GM18909 (cell line): ENCODE results near the gene TNNT2.
A peak's percentile ranks its signal among the peaks of the same experiment; 100 is the strongest.

Experiments used
- ATAC-seq: cut with Tn5 transposase; IDR thresholded peaks from one replicate; pipeline ENCODE4 v1.9.1; 2021; ENCODE audit warnings: mild to moderate bottlenecking; ENCODE audit not compliant: unreplicated experiment, poor library complexity

TNNT2 gene

DNA sequence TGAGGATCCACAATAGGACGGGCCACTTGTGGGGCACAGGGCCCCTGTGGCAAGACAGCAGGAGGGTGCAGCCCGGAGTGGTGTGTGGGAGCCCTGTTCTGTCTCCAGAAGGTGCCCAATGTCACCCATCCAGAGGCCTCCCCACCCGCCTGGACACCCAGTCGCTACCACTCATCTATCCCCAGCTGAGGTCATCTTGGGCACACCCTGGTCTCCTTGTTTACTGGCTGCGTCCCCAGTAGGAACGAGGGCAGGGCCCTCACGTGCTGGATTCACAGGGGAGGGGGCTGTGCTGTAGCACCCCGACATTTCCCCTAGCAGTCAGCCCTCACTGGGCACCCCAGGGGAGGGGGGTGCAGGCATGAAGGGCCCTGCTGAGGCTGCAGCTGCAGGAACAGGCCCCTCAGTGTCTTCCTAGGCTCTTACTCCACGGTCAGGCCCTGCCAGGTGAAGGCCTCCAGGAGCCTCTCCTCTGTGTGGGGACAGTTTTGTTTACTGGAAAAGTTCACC is 2.3 kb upstream of the TNNT2 start:
- no peak for ATAC-seq

DNA sequence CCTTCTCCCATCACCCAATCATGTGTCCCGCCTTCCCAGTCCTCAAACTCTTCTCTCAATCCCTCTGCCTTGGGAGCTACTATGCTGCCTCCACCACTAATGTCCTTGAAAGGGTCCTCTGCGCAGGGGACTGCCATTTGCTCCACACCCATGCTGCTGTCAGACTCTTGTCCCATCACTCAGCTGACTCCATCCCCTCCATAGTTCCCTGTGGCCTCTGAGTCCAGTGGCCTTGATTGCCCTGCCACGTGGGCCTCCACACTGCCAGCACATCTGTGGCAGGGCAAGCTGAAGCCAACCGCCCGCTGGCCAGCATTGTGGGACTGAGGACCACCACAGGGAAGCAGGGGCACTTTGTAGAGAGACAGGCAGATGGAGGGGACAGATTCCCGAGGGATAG is 1.3 kb upstream of the TNNT2 start:
- no peak for ATAC-seq

DNA sequence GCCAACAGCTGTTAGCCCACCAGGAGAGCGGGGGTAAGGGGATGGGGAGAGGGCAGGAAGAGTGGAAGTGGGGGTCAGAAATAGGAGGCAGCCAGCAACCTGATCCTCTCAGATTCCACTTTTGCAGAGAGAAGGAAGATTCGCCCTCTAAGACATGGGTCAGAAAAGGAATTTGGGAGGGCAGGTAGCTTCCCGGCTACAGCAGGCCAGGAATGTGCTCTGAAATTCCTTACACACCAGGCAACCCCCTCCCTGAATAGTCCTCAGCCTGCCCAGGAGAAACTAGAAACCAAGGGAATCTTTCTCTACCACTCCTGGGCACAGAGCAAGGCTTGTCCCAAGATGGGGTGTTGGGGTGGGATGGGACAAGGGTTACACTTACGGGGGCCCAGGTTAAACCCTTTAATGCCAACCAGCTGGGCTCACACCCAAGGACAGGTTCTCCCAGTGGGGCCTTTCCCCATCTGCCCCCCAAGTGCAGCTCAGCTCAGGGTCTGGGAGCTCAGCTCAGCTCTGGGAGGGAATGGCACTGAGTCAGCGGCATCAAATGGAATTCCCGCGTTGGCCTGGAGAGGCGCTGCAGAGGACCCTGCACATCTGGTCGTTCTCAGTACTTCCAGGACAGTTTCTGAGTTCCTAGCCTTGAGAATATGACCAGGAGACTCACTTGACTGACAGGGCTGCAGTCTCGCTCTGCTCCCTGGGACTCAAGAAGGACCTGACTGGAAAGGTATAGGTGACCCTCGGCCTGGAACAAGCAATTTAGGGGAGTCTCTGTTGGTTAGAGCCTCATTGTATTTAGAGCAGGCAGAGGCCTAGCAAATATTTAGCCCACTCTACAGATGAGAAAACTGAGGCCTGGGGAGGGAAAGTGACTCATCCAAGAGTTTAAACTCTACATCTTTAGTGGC is 761 bp downstream of the TNNT2 start:
- peak; percentile 55 for ATAC-seq

DNA sequence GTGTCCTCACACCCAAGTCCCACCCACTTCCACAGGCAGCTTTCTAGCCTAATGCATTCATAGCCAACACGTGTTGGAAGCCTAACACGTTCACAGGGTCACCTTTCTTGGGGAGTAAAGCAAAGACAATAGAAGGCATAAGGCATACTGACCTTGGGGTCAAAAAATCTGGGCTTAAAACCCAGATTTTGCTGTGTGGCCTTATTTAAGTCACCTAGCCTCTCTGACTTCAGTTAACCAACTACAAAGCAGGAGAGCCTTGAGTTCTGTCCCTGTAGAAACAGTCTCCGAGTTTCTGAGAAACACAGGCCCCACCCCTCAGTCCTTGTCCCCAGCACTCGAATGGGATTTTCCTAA is 1.4 kb downstream of the TNNT2 start:
- no peak for ATAC-seq

DNA sequence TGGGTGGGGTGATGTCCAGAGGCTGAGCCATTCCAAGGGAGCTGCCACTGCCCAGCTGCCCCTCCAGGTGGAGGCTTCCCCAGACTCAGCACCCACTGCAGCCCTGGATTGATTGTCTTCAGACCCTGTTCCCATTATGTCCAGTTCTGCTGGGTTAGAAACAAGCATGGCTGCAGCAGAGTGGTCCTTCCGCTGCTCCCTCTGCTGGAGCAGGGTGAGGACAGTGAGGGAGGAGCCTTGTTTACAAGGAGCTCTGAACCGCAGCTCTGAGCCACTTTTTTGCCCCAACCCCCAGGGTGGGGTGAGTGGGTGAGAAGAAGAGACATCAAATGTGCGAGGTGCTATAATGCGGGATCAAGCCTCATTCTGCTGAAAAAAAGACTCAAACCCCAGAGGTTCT is 2.3 kb downstream of the TNNT2 start:
- no peak for ATAC-seq

DNA sequence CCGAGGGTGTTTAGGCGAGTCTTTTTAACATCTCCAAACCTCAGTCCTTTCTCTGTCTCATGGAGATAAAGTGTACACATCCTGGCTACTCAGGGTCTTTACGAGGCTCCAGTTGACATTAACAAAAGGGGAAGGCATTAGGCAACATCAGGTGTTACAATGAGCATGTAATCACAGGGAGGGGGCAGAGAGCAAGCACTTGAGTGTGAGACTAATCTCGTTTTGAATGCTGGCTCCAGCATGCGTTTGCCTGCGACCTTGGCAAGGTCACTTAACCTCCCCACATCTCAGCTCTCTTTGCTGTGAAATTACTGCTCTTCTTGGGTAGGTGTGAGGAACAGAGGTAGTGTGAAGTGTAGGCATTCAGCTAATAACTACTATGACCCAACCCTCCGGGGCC is 3.1 kb downstream of the TNNT2 start:
- ATAC-seq = no peak

DNA sequence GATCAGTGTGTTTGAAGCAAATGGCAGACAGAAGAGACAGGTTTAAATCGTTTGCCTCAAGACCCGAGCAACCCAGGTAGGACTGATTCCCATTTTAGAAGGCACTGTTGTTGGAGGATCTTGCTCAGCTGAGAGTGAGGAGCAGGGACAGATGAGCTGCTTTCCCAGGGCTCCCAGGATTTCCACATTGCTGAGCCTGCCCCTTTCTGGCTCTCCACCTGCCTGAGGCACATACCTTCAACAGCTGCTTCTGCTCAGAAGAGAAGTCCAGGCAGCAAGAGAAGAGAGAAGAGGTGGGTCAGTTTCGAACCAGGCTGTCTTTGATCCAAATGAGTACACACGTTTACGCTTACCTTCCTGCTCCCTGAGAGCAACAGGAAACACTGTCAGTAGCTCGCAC is 5.7 kb downstream of the TNNT2 start:
- no peak for ATAC-seq

DNA sequence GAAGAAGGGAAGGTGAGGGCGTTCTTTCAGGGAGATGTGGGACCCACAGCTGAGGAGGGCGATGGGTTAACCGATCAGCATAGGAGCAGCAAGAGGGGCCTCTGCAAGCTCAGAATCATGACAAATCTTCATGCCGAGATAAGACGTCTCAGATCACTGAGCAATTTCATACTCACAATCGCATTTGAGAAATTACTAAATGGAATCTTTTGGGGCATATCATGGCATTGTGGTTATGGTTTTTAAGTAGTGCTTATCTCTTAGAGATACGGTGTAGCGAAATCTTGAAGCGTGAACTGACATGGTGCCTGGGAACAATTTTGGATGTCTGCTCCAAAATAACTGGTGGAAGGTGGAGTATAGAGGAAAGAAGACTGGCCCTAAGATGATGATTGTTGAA is 6.2 kb downstream of the TNNT2 start:
- ATAC-seq = no peak

DNA sequence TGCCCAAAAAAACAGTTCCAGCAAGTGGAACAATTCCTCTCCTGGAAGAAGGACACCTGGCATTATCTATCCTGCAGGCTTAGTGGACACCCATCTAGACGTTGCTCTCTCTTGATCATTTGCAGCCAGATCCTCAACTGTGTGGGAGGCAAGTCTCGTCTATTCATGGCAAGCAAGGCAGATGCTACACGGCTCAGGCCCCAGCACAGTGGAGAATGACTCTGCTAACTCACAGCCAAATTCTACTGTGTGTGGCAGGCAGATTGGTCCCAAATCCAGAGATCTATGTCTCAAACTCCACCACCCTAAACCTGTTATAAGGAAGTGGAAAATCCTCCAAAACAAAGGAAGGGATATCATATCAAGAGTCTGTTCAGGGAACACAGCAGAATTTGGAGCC is 7.0 kb downstream of the TNNT2 start:
- no peak for ATAC-seq

DNA sequence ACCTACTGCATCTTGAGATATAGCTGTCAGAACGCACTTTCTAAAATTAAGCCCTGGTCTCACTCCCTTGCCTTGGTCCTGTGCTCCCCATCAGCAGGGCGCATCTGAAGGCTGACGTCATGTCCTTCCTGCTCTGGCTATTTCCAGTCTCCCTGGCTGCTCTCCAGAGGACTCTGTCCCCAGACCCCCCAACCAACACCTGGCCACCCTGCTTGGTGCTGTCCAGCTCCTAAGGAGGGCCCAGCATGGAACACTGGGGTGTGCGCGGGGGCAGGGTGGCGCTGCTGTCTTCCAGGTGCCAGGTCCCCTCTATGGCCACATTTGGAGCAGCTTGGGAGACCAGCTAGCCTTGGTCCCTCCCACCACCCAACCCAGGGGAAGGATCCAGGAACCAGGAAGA is 8.3 kb downstream of the TNNT2 start:
- no peak for ATAC-seq

DNA sequence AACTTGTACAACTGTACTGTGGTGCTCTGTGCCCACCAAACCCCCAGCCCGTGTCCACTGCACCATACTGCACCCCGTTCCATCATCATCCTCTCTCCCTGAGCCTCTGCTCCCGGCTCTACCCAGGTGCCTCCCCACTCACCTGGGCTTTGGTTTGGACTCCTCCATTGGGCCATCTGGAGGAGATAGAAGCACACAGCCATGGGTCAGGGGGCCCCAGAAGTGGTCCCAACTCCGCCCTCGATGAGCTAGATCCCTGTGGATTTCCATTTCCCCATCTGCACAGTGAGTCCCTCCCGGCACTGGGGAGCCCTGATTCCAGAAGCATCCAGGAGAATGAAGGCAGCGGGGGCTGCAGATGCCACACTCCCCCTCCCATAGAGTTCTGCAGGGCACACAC is 10.8 kb downstream of the TNNT2 start:
- no peak for ATAC-seq

DNA sequence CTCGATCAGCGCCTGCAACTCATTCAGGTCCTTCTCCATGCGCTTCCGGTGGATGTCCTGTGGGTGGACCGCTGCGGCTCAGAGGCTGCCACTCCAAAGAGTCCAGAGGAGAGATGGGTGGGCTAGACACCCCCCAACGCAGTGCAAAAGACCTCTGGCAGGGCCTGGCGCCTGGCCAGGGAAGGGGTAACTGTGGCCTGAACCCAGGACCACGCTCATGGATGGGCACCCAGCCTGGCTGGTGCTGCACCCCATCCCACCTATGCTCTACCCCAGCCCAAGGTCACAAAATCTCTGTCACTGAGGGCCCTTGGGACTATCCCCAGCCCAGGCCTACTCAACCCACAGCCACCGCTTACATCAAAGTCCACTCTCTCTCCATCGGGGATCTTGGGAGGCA is 12.2 kb downstream of the TNNT2 start:
- ATAC-seq = no peak

DNA sequence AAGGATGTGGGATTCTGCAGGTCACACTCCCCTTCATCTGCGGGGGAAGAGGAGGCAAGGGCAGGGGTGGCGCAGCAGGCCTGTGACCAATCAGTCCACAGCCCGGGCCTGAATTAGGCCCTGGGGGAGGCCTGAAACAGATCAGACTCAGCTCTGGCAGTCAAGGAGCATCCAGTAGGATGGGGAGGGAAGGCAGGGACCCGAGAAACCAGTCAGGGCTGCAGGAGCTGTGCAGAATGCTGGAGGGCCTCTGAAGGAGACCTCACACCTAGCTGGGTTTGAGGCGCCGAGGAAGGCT is 12.7 kb downstream of the TNNT2 start:
- no peak for ATAC-seq

DNA sequence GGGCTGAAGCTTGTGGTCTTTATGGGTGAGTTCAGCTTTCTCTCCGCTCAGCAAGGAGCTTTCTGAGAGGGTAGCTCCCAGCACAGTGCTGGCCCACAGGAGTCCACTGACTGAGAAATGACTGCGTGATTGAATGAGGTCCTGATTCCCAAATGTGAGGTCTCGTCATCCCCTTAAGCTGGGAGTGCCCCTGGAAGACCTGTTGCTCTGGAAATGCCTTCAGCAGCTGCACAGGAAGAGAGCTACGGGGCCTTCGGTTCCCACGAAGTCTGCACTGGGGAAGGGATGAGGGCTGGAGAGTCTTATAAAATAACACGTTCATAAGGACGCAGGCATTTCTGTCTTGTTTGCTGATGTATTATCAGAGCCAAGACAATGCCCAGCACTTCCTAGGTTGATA is 14.0 kb downstream of the TNNT2 start:
- ATAC-seq = no peak

DNA sequence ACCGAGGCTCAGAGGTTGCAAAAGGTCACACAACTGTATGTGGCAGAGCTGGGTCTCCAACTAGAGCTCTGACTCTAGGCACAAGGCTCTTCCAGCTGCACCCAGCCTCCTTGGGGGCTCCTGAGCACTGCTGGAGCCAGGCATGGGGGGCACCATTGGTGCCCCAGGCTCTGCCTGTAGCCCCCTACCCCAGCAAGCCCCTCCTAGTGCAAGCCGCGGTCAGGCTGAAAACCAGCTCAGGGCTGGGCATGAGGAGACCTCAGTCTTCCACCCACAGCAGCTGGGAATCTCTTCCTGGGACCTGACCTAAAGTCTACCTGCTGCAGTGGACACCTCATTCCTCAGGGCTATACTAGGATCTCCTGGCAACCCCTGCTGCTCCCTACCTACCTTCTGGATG is 14.6 kb downstream of the TNNT2 start:
- no peak for ATAC-seq

DNA sequence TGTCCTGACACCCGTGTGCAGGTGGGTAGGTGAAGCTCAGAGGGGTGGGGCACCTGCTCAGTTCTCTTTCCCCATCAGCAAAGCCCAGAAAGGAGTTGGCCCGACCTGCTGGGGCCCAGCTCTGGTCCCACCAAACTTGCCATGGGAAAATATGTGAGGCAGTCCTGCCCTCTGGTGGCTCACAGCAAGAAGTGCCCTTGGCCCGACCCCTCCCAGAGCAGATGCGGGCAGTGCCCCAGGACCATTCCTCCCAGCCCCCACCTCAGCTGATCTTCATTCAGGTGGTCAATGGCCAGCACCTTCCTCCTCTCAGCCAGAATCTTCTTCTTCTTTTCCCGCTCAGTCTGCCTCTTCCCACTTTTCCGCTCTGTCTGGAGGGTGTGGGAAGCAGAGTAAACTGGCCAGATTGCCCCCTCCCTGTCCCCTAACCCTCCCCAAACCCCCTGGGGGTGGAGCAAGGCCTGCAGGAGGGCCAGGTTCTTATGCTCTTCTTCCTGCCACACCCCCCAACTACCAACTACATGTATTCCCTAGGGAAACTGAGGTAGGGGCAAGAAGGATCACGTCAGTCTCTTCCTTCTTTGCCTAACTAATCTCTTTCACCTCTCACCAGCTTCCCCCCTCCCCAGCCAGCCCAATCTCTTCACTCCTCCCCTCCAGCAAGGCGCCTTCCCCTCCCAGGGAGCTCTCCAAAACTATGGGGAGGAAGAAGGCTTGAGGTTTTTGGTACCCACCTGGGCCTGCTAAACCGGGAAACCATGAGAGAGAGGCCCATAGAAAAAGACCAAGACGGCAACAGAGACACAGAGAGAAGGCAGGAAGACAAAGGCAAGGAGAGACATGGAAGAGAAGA is 15.6 kb downstream of the TNNT2 start:
- no peak for ATAC-seq

DNA sequence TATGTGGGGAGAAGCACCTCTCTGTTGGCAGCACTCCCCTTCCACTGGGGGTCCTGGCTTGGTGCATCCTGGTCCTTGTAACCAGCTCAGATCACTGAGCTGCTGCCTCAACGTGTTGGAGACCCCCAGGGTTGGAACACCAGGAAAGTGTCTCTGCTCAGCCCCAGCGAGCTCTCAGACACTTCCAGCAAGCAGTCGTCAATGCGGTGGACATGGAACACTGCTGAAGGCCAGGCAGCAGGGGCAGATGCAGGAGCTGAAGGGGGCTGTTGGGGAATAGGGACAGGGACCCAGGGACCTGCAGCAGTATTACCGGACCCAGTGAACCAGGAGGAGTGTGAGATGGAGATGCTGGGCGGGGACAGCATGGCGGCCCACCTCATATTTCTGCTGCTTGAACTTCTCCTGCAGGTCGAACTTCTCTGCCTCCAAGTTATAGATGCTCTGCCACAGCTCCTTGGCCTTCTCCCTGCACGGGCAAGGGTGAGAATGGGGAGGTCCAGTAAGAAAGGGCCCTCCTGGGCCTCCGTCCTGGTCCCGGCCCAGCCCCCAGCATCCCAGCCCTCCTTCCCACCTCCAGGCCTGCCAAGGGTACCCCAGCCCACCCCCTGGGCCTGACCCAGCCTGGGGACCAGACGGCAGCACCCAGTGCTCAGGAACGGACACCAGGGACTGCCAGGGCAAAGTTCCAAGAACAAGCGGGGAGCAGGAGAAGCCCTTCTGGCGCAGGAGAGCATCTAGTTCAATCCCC is 16.4 kb downstream of the TNNT2 start:
- no peak for ATAC-seq

DNA sequence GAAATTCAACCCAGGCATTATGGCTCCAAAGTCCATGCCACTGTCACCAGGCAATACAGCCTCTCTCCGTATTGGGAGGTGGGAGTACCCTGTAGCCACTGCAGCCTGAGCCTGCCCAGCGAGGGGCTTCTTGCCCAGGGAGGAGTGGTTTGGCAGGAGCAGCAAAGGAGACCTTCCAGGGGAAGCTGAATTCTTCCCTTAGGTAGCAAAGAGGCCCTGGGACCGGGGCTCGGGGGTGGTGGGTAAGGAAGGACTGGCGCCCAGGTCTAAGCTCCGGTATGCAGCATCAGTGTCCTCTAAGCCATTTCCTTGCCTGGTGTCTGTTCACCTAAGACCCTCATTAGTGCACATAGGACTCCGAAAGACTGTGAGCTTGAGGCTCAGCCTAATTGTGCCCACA is 17.0 kb downstream of the TNNT2 start:
- no peak for ATAC-seq

DNA sequence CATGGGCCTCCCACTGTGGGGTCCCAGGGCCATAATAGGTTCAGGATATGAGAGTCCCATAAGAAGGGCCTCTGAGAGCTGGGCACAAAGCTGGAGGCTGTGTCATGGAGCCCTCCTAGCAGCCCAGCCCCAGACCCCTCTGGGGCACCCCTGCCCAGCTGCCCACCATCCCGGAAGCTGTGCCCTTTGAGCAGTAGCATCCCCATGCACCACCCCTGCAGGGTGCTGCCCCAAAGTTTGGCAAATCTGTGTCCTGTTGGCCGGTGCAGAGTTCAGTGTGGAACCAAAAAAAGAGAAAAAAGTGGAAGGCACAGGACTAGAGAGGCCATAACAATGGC is 17.6 kb downstream of the TNNT2 start:
- ATAC-seq = no peak

DNA sequence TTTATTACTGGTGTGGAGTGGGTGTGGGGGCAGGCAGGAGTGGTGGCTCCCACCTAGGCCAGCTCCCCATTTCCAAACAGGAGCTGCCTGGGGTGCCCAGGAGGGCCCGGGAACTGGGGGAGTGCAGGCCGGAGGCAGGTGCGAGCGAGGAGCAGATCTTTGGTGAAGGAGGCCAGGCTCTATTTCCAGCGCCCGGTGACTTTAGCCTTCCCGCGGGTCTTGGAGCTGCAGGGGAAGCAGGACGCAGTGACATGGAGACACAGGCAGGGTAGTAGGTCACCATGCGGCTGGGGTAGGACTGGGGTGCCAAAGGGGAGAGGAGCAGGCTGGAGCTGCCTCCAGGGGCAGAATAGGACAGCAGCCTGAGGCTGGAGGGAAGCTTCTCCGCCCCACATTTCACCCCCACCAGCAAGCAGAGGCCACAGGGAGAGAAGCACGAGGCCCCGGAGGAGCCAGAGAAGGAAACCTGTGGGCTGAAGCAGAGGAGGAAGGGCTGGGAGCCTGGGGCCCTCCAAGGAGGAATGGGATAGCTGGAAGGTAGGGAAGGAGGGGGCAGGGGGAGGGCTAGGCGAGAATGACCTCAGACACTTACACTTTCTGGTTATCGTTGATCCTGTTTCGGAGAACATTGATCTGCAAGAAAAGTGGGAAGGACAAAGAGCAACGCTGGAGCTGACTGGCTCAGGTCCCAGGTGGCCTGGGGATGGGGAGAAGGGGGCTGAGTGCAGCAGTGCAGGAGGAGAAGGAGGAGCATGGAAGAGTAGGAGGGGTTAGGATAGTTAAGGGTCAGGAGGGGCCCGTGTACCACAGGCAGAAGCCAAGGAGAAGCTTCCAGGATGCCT is 18.2 kb downstream of the TNNT2 start:
- no peak for ATAC-seq
